GM21367 (cell line): Measurements from ENCODE around the gene NTHL1.

ENCODE experiments used
- ATAC-seq: cut with Tn5 transposase; IDR thresholded peaks from one replicate; pipeline ENCODE4 v1.9.1; 2021; ENCODE audit not compliant: unreplicated experiment

Gene NTHL1

DNA sequence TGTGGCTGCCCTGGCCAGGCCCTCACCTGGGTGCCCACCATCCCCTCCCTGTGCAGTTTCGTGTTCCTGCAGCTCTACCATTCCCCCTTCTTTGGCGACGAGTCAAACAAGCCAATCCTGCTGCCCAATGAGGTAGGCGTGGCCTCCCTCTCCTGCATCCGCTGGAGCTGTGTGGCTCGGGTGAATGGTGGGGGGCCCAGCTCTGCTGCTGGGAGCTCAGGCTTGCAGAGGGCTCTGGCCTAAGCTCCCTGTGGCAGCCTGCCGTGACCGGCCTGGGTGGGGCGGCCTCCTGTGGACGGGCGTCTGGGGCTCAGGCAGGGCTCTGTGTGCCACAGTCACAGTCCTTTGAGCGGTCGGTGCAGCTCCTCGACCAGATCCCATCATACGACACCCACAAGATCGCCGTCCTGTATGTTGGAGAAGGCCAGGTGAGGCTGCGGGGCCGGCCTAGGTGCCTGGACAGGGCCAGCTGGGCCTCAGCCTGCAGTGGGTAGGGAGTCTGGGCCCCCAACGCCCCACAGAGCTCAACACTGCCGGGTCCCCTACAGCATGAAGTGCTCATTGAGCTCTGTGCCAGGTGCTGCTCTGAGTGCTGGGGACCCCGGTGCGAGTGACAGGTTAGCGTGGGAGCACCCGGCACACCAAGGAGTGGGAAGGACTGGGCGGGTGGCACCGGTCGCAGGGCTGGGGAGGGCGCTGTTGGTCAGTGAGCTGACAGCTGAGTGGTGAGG lies 37.4 kb upstream of the NTHL1 start:
- ATAC-seq = no peak

DNA sequence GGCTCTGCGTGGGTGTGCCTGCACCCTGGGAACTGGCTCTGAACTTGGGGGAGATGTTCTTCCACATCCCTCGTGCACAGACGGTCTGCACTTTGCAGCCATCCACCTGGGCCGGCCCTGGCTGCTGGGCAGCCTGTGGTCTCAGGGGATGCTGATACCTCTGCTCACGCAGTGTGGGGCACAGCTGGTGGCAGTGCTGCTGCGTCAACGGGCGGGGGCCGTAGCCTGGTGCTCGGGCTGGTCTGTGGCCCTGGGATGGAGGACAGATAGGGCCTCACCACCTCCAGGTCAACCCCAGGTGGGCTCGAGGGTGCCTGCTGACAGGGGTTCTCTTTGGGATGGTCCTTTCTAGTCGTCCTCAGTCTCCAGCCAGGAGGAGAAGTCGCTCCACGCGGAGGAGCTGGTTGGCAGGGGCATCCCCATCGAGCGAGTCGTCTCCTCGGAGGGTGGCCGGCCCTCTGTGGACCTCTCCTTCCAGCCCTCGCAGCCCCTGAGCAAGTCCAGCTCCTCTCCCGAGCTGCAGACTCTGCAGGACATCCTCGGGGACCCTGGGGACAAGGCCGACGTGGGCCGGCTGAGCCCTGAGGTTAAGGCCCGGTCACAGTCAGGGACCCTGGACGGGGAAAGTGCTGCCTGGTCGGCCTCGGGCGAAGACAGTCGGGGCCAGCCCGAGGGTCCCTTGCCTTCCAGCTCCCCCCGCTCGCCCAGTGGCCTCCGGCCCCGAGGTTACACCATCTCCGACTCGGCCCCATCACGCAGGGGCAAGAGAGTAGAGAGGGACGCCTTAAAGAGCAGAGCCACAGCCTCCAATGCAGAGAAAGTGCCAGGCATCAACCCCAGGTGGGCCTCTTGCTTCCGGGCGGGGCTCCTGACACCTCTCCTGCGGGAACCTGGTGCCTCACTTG lies 36.5 kb upstream of the NTHL1 start:
- ATAC-seq = no peak

DNA sequence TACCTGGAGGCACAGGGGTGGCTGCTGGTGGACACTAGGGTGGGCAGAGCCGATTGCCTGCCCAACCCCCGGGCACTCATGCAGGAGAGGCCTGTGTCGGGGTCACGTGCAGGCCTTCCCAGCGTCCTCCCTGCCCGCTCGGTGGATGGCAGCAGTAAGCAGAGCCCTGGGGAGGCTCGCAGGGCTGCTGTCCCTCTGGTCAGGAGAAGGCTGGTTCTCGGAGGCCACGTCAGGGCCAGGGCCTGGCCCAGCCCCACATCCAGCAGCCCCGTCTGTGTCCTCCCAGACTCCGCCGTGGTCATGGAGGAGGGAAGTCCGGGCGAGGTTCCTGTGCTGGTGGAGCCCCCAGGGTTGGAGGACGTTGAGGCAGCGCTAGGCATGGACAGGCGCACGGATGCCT lies 35.8 kb upstream of the NTHL1 start:
- no peak for ATAC-seq

GRCh38 chr16:2082983-2083364 lies 35.3 kb upstream of the NTHL1 start:
- no peak for ATAC-seq

- no peak for ATAC-seq
Measured at GRCh38 chr16:2082171-2082982, 34.7 kb upstream of the NTHL1 start.

- ATAC-seq = no peak
Measured at GRCh38 chr16:2081201-2082084, 33.8 kb upstream of the NTHL1 start.

- no peak for ATAC-seq
Measured at GRCh38 chr16:2079991-2080390, 32.4 kb upstream of the NTHL1 start.

DNA sequence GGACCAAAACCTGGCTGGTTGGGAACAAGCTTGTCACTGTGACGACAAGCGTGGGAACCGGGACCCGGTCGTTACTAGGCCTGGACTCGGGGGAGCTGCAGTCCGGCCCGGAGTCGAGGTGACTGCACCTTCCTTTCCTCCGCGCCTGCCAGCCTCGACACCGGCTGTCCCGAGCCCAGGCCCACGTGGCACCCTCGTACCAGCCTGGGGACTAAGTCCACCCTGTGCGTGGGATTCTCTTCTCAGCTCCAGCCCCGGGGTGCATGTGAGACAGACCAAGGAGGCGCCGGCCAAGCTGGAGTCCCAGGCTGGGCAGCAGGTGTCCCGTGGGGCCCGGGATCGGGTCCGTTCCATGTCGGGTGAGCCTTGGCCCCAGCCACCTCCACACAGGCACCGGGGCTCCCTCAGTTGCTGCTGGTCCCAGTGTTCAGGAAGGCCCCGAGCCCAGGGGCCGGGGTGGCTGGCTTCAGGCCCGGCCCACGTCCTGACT lies 31.7 kb upstream of the NTHL1 start:
- no peak for ATAC-seq

DNA sequence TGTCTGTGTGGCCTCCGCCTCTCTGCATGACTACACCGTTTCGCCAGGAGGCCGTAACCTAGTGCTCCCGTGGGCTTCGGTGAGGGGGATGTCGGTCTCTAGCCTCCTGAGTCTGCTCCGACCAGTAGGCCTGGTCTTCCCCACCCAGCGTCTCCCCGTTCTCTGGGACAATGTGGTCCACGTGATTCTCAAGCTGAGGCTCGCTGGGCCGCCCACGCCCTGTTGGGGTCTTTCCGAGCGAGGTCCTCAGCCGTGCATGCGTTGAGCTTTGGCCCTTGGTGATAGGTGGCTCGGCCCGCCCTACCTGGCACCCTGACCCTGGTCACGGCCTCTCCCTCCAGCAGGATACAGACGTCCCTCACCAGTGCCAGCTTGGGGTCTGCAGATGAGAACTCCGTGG lies 31.1 kb upstream of the NTHL1 start:
- no peak for ATAC-seq

GRCh38 chr16:2078096-2078495 lies 30.5 kb upstream of the NTHL1 start:
- no peak for ATAC-seq

GRCh38 chr16:2077696-2078095 lies 30.1 kb upstream of the NTHL1 start:
- no peak for ATAC-seq

DNA sequence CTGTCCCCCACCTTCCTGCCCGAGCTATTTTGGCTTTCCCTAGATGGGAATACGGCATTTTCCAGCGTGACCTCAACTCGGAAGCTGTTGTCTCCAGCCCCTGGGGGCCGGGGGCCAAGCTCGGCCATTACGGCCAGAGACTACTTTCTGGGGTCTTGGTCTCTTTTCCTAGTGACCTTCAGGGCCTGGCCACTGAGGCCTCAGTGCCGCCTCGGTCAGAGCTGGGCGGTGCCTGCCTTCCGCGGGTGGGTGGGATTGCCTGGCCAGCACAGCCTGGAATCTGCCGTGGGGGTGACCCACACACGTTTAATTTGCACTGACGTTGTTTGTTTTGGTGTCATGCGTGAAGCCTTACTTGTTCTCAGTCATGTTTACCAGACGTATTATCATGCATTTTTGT lies 29.4 kb upstream of the NTHL1 start:
- ATAC-seq = no peak

DNA sequence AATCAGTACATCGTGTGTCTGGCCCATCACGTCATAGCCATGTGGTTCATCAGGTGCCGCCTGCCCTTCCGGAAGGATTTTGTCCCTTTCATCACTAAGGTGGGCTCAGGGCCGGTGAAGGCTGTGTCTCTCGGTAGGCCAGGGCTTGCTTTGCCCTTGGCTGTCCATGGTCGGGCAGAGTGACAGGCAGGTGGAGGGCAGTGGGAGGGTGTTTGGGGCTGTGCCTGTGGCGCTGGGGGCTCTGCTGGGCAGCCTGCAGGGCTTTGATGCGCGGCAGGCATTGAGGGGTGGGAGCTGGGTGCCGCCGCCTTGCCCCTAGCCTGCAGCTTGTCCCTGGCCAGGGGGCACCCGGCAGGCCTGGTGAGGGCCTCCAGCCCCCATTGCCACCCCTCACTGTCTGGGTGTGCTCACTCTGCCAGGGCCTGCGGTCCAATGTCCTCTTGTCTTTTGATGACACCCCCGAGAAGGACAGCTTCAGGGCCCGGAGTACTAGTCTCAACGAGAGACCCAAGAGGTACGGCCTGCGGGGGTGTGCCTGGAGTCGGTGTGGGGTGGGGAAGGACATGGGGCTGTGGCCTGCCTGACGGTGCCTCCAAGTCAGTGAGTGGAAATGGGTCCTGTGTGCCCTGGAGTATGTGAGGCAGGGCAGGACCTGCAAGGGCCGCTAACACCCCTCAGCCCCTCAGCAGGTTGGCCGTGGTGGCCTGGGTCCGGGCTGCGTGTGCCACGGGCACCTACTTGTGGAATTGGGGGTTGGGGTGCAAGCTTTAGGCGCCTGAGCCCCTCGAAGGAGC lies 28.6 kb upstream of the NTHL1 start:
- ATAC-seq = no peak

GRCh38 chr16:2075631-2076030 lies 28.0 kb upstream of the NTHL1 start:
- ATAC-seq = no peak

- ATAC-seq = no peak
Measured at GRCh38 chr16:2074071-2074470, 26.4 kb upstream of the NTHL1 start.

DNA sequence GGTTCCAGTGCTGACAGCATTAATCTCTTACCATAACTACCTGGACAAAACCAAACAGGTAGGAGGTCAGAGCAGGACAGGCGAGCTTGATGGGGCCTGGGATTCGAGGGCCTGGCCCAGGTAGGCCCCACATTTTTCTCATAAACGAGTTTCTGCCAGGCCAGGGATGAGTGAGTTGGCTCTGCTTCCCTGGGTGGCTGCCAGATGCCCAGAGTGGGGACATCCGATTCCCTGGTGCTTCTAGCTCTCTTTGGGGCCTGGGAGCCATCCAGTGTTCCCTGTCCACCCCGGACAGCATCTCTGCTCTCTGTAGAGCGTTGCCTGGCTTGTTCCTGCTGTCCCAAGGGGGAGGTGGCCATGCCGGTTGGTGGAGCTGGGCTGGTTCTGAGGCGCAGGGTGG lies 25.3 kb upstream of the NTHL1 start:
- ATAC-seq = no peak

DNA sequence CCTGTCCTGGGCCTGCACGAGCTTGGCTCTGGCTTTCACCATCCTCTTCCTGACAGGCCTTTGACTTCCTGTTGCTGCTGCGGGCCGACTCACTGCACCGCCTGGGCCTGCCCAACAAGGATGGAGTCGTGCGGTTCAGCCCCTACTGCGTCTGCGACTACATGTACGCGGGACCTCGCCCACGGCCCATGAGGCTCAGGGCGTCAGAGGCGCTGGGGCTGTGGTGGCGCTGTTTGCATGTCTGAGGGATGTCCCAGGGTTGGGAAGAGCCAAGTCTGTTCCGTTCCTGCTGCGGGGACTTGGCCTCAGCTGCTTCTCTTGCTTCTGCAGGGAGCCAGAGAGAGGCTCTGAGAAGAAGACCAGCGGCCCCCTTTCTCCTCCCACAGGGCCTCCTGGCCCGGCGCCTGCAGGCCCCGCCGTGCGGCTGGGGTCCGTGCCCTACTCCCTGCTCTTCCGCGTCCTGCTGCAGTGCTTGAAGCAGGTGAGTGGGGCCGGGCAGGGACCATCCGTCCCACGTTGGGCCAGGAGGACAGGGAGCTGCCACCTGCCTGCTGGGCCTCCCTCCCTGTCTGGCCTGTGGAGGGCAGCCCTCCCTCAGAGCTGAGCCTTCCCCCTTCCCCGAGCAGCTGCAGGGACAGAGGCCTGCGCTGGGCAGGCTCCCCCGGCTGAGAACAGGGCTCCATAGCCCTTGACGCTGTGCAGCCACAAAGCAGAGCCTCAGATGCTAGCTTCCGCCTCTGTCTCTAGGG lies 24.0 kb upstream of the NTHL1 start:
- ATAC-seq = no peak

DNA sequence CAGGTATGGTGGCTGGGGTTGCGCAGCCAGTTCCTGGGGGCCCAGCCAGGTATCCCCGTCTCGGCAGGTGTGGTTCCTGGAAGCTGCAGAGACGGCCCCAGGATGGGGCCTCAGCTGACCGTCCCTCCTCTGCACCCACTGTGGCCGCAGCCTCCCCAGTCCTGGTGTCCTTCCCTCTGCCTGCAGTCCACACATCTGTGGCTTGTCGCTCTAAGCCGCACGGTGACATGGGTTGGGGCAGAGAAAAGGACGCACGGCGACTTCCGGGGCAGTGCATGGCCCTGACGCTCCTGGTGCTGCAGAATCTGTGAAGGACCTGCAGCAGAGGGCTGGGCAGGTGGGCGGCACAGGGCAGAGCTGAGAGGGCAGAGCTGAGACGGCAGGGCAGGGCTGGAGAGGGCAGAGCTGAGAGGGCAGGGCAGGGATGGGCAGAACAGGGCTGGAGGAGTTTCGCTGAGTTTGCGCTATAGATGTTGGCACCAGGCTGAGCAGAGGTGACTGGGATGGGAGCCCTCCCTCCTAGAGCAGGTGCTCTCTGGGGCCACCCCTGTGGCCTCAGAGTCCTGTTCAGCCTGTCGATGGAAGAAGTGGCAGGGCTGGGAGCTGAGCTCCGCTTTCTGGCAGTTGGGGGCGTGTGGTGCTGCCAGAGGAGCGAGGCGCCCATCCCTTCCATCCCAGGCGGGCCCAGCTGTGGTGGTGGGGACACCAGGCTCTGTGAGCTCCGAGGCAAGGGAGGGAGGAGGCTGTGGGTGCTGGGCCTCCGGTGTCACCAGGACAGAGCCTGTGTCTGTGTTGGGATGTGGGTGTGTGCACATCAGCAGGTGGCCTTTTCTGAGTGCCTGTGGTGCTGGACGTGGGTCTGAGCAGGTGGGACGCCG lies 23.2 kb upstream of the NTHL1 start:
- no peak for ATAC-seq
